ENCODE data around the gene GORASP2. TPM values are rescaled to one million over a fixed set of nuclear protein-coding genes. Genes with fewer than 3 reads are reported as not detected.

The GORASP2 gene
- total and polyA plus RNA-seq, 2 of the 4 experiments (the other 2 are of a cell fraction), result 53.1 to 156 TPM

DNA sequence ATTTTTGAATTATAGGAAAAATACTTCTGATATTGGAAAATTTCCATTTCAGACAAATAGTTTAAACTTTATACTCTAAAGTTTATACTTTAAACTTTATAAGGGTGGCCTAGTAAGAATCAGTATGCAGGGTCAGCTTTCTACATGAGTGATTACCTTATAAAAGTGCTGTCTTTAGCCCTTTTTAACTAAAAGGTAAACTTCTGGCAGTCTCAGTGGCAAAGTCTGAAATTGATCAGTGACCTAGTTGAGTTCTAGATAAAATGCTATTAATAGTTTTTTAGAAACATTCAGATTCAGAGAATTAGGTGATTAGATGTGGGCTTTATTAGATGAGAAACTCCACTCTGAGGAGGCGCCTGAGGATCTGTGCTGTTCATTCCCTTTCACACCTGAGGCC lies 15.5 kb downstream of the GORASP2 start:
- no peak overlapping the region for H3K23ac ChIP-seq (ENCODE audit: low read depth, low read length)
- no peaks in the 10 kb centered on the region for H3K9me3 ChIP-seq (ENCODE audit: control insufficient read depth, insufficient read depth, low read length)
- WGBS, 2 experiments (ENCODE audit: extremely low coverage in 2 of 2, insufficient read length in 1 of 2), result no CpG with 5 or more reads among the region's 1 CpG
- H4K5ac ChIP-seq (ENCODE audit: low read depth, low read length), result no peak overlapping the region
- no peak overlapping the region for H2BK120ac ChIP-seq (ENCODE audit: low read depth, low read length)
- H4K91ac ChIP-seq (ENCODE audit: insufficient read depth, low read depth, low read length), result no peak overlapping the region
- H4K8ac ChIP-seq (ENCODE audit: low read depth in 2 of 2, low read length in 2 of 2), result no peak overlapping the region
- H2AK9ac ChIP-seq (replicated peaks; ENCODE audit: low read depth, low read length, poor library complexity), result no peak overlapping the region
- in situ Hi-C loops (cut with MboI; ENCODE audit: low sequenced_read_pairs), result loop anchor here (25.0 kb wide), 1 partner anchor 1132 kb away; the partner anchor contains the start of gene METTL5
- no peak overlapping the region for H3K4me3 ChIP-seq (ENCODE audit: insufficient read depth, low read depth, low read length)
- H3K9me1 ChIP-seq (ENCODE audit: insufficient read depth, low read length), result peaks cover 3% of the 10 kb centered on the region
- peaks cover 2% of the 10 kb centered on the region; the same call in 1 of the 2 replicates for H3K4me1 ChIP-seq (ENCODE audit: control insufficient read depth, insufficient read depth, low read length)
- no peak overlapping the region for H3K18ac ChIP-seq (ENCODE audit: low read depth, low read length)
- H2AFZ ChIP-seq (replicated peaks; ENCODE audit: low read length, poor library complexity), result no peak overlapping the region
- no peak for DNase-seq
- H2BK15ac ChIP-seq (ENCODE audit: low read depth, low read length), result no peak overlapping the region
- ATAC-seq (ENCODE audit: low read depth), result no peak
- no peak overlapping the region for H3K4me2 ChIP-seq (ENCODE audit: low read depth, low read length)
- BruUV-seq (replicated peaks), result no TSS peak
- H3K27ac ChIP-seq (ENCODE audit: insufficient read depth, low read length), result no peak overlapping the region
- no peaks in the 10 kb centered on the region for H3K27me3 ChIP-seq (ENCODE audit: control insufficient read depth, insufficient read depth, low read length)
- no peak overlapping the region for H3K14ac ChIP-seq (replicated peaks; ENCODE audit: low read depth, low read length)
- H3K56ac ChIP-seq (ENCODE audit: extremely low read depth, insufficient read depth, low read length), result no peak overlapping the region
- no peak overlapping the region for H3K4ac ChIP-seq (ENCODE audit: low read depth, low read length)
- TF ChIP-seq RAD21 (IDR thresholded peaks at IDR 0.05; ENCODE audit: low read length) (no peak), MXI1 (IDR thresholded peaks at IDR 0.05; ENCODE audit: borderline replicate concordance, low read depth, low read length) (no peak), RFX5 (IDR thresholded peaks at IDR 0.05; ENCODE audit: low read depth, low read length) (no peak), NFE2L2 (IDR thresholded peaks at IDR 0.05; ENCODE audit: low read depth, low read length) (no peak)
- TF ChIP-seq, protein P1, sequence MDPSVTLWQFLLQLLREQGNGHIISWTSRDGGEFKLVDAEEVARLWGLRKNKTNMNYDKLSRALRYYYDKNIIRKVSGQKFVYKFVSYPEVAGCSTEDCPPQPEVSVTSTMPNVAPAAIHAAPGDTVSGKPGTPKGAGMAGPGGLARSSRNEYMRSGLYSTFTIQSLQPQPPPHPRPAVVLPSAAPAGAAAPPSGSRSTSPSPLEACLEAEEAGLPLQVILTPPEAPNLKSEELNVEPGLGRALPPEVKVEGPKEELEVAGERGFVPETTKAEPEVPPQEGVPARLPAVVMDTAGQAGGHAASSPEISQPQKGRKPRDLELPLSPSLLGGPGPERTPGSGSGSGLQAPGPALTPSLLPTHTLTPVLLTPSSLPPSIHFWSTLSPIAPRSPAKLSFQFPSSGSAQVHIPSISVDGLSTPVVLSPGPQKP (IDR thresholded peaks at IDR 0.05; ENCODE audit: borderline replicate concordance, low read depth, low read length), result no peak
- POLR2A ChIA-PET (ENCODE audit: unreplicated experiment), result no interaction called here
- H3K79me1 ChIP-seq (ENCODE audit: low read depth in 1 of 2, low read length in 2 of 2), result peaks cover 0 to 48% of the 10 kb centered on the region in 2 experiments; a peak in 3 of 4 replicates
- H2BK5ac ChIP-seq (ENCODE audit: low read depth, low read length, poor library complexity, severe bottlenecking), result no peak overlapping the region
- CTCF ChIA-PET, result interaction anchor here (1.1 kb wide), 1 partner anchor 15 kb away, joined by 3 read pairs; the partner anchor contains the start of gene GORASP2
- H3K36me3 ChIP-seq (ENCODE audit: control insufficient read depth, insufficient read depth, low read length), result peaks cover 4% of the 10 kb centered on the region
- no peak overlapping the region for H2AK5ac ChIP-seq (ENCODE audit: low read depth, low read length)
- dilution Hi-C loops (cut with HindIII; ENCODE audit: low sequenced_read_pairs, unreplicated experiment), result no loop called here
- no peak overlapping the region for H2BK20ac ChIP-seq (ENCODE audit: low read depth, low read length)
- peaks cover 93% of the 10 kb centered on the region for H4K20me1 ChIP-seq (ENCODE audit: insufficient read depth, low read length)
- no peak overlapping the region for H3K9ac ChIP-seq (ENCODE audit: low read depth, low read length)
- intact Hi-C loops (cut with micrococcal nuclease), result no loop called here
